ENCODE measurements around the gene RSPH6A. TPM values are rescaled to one million over a fixed set of nuclear protein-coding genes. Genes with fewer than 3 reads are reported as not detected.

The RSPH6A gene
- total and polyA plus RNA-seq, 2 of the 4 experiments (the other 2 are of a cell fraction) = under 0.01 to 0.09 TPM

DNA sequence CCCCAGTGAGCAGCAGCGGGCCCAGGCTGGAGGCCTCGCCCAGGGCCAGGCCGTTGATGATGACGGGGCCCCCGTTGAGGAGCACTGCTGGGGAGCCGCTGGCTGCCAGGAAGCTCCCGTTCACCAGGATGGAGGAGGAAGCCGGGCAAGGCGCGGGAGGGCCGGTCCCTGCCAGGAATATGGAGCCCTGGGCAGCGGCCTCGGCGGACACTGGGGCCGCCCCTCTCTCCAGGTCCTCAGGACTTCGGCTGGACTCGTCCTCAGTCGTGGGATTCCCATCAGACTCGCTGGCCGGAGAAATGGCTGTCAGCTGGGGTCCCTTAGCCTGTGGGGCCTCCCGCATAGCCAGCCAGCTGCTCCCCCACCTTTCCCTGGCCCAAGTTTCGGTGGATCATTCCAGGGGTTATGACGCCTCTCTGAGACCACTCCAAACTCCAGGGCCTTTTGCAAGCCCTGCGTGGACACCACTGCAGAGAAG, 48.2 kb downstream of the RSPH6A start (continued):
- no peak for TF ChIP-seq FOS (IDR thresholded peaks at IDR 0.05; ENCODE audit: low read depth, low read length)

DNA sequence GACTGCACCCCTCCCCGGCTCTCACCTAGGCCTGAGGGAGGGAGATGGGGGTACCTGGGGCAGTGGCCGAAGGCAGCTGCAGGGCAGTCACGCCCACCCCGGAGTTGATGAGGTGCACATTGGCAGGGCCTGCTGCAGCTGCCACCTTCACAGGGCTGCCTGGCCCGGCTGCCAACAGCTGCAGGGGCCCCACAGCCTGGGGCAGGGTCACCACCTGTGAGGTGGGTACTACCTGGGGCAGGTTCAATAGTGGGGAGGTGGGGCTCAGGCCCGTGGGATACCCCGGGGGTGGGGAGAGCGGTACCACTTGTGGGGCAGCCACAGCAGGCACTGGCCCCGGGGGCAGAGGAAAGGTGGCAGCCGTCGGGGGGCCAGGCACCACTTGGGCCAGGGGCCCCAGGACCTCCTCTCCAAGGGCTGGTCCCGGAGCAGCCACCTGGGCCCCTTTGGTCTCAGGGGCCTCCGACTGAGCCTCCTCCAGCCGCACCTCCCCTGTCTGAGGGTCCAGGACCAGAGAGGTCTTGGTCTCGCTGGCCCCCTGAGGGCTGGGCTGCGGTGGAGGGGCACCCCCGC, 48.7 kb downstream of the RSPH6A start:
- TF ChIP-seq CEBPB (IDR thresholded peaks at IDR 0.05; ENCODE audit: low read depth, low read length) = no peak
- no peak for TF ChIP-seq POLR2A (IDR thresholded peaks at IDR 0.05; ENCODE audit: low read depth, low read length)
- peak overlapping the region; percentile 78 for H3K27ac ChIP-seq (ENCODE audit: insufficient read depth, low read length)
- H2BK120ac ChIP-seq (ENCODE audit: low read depth, low read length) = no peak overlapping the region
- peaks cover 12% of the 10 kb centered on the region for H4K20me1 ChIP-seq (ENCODE audit: insufficient read depth, low read length)
- peak overlapping the region; percentile 86 for H3K4me2 ChIP-seq (ENCODE audit: low read depth, low read length)
- peak overlapping the region; percentile 85 for H3K4ac ChIP-seq (ENCODE audit: low read depth, low read length)
- in situ Hi-C loops (cut with MboI; ENCODE audit: low sequenced_read_pairs) = no loop called here
- H3K9me3 ChIP-seq (ENCODE audit: control insufficient read depth, insufficient read depth, low read length) = no peaks in the 10 kb centered on the region
- peak overlapping the region; percentile 88 for H2AFZ ChIP-seq (replicated peaks; ENCODE audit: low read length, poor library complexity)
- H2BK20ac ChIP-seq (ENCODE audit: low read depth, low read length) = no peak overlapping the region
- H4K5ac ChIP-seq (ENCODE audit: low read depth, low read length) = no peak overlapping the region; the same call in 1 of the 2 replicates
- peaks cover 22% of the 10 kb centered on the region for H3K4me1 ChIP-seq (ENCODE audit: control insufficient read depth, insufficient read depth, low read length)
- H2AK5ac ChIP-seq (ENCODE audit: low read depth, low read length) = peak overlapping the region; percentile 81; the same call in 1 of the 2 replicates
- 0 out of 2 replicates have a peak overlapping the region, but pooled peaks have one; percentile 66 for H3K56ac ChIP-seq (ENCODE audit: extremely low read depth, insufficient read depth, low read length)
- H3K14ac ChIP-seq (replicated peaks; ENCODE audit: low read depth, low read length) = 0 out of 2 replicates have a peak overlapping the region, but pooled peaks have one; percentile 88
- no TSS peak for BruUV-seq (replicated peaks)
- no peak overlapping the region for H2BK15ac ChIP-seq (ENCODE audit: low read depth, low read length)
- H4K8ac ChIP-seq (ENCODE audit: low read depth in 2 of 2, low read length in 2 of 2) = peak overlapping the region; percentile 15 to 86; a peak in 2 of 4 replicates
- dilution Hi-C loops (cut with HindIII; ENCODE audit: low sequenced_read_pairs, unreplicated experiment) = no loop called here
- no peak overlapping the region for H4K91ac ChIP-seq (ENCODE audit: insufficient read depth, low read depth, low read length)
- H3K18ac ChIP-seq (ENCODE audit: low read depth, low read length) = no peak overlapping the region; the same call in 1 of the 2 replicates
- H3K9ac ChIP-seq (ENCODE audit: low read depth, low read length) = peak overlapping the region; percentile 62
- DNase-seq (no peak), ATAC-seq (ENCODE audit: low read depth) (no peak)
- H3K4me3 ChIP-seq (ENCODE audit: insufficient read depth, low read depth, low read length) = peak overlapping the region; percentile 62
- intact Hi-C loops (cut with micrococcal nuclease) = loop anchor here (2.0 kb wide), 1 partner anchor 36 kb away; the partner anchor contains the start of gene FBXO46
- H3K36me3 ChIP-seq (ENCODE audit: control insufficient read depth, insufficient read depth, low read length) = peaks cover 3% of the 10 kb centered on the region; the same call in 1 of the 2 replicates
- H3K27me3 ChIP-seq (ENCODE audit: control insufficient read depth, insufficient read depth, low read length) = no peaks in the 10 kb centered on the region
- H3K23ac ChIP-seq (ENCODE audit: low read depth, low read length) = 0 out of 2 replicates have a peak overlapping the region, but pooled peaks have one; percentile 28
- POLR2A ChIA-PET (ENCODE audit: unreplicated experiment) = no interaction called here
- no peaks in the 10 kb centered on the region; the same call in 1 of the 2 replicates for H3K9me1 ChIP-seq (ENCODE audit: insufficient read depth, low read length)
- WGBS, 2 experiments (ENCODE audit: extremely low coverage in 2 of 2, insufficient read length in 1 of 2) = 62% methylated on average over 8 of the region's 17 CpGs; no CpG with 5 or more reads in 1 of the 2 experiments
- H2AK9ac ChIP-seq (replicated peaks; ENCODE audit: low read depth, low read length, poor library complexity) = peak overlapping the region; percentile 98
- H2BK5ac ChIP-seq (ENCODE audit: low read depth, low read length, poor library complexity, severe bottlenecking) = peak overlapping the region; percentile 83
- CTCF ChIA-PET = no interaction called here
- peaks cover 0 to 20% of the 10 kb centered on the region in 2 experiments; a peak in 1 of 4 replicates for H3K79me1 ChIP-seq (ENCODE audit: low read depth in 1 of 2, low read length in 2 of 2)

Measured in IMR-90 (cell line).